ENCODE data around the gene RPS6KB1.
A peak's percentile ranks its signal among the peaks of the same experiment; 100 is the strongest.

- TF ChIP-seq CTCF (IDR thresholded peaks at IDR 0.05): no peak
- peak in 1 of 3 donors; percentile 16 for TF ChIP-seq POLR2A (IDR thresholded peaks at IDR 0.05)
Observed at GRCh38 chr17:59851439-59852375, 41.2 kb upstream of the RPS6KB1 start.

Measured in body of pancreas (tissue), 4 donors.